Endothelial cell of umbilical vein (primary cell): ENCODE measurements around the gene F2RL1. TPM values are rescaled to one million over a fixed set of nuclear protein-coding genes. Genes with fewer than 3 reads are reported as not detected.

Experiments
- BruUV-seq: library from RNA; stranded (reverse); fragments of 400-500 nt; replicated peaks from 2 replicates; lab custom pipeline; 2021; lab: Mats Ljungman, UMichigan
- CTCF ChIA-PET: fragments of 300-600, 350-600 bp; sonication (Branson Sonifier 250); formaldehyde crosslinking; loops from one replicate; lab custom pipeline; 2021; ENCODE audit warnings: antibody characterized with exemption, inconsistent platforms; lab: Charles Lee
- POLR2A ChIA-PET: fragments of 300-600, 350-600 bp; sonication (Branson Sonifier 250); formaldehyde crosslinking; loops from one replicate; lab custom pipeline; 2021; ENCODE audit warnings: antibody characterized with exemption, inconsistent platforms; lab: Charles Lee
- DNase-seq: peaks from one replicate; pipeline ENCODE4 v3.0.0-alpha.2; 2011; ENCODE audit warnings: low read depth, low spot score
- FAIRE-seq: peaks from 2 replicates; lab custom pipeline; 2011; peaks lifted over from hg19 to GRCh38; lab: Jason Lieb, UNC
- H2AFZ ChIP-seq: 2 replicates; pipeline ENCODE4 v1.6.0; 2012; ENCODE audit warnings: low read depth, low read length, control low read depth, inconsistent platforms
- H3K27ac ChIP-seq: 2 replicates; pipeline ENCODE4 v1.5.1; 2011; ENCODE audit warnings: low read depth, mild to moderate bottlenecking, control low read depth, low read length, moderate library complexity; ENCODE audit not compliant: insufficient read depth
- H3K27me3 ChIP-seq, 2 experiments: 2 replicates each; pipeline versions ENCODE4 v1.6.0 to v1.6.1; 2011; ENCODE audit warnings: low read length in 2 of 2, mixed read lengths in 1 of 2; ENCODE audit not compliant: control insufficient read depth in 2 of 2, insufficient read depth in 2 of 2
- H3K36me3 ChIP-seq, 2 experiments: 2 replicates in 1 of 2; 3 replicates in 1 of 2; pipeline ENCODE4 v1.5.1; 2011; ENCODE audit warnings: low read length in 2 of 2, mild to moderate bottlenecking in 1 of 2, moderate library complexity in 1 of 2; ENCODE audit not compliant: control insufficient read depth in 2 of 2, insufficient read depth in 2 of 2; ENCODE audit errors: extremely low read depth in 1 of 2
- H3K4me1 ChIP-seq: 3 replicates; pipeline ENCODE4 v1.5.1; 2011; ENCODE audit warnings: mild to moderate bottlenecking, low read length; ENCODE audit not compliant: control insufficient read depth, insufficient read depth; ENCODE audit errors: extremely low read depth
- H3K4me2 ChIP-seq: 2 replicates; pipeline ENCODE4 v1.6.1; 2011; ENCODE audit warnings: low read length, control low read depth, mixed read lengths; ENCODE audit not compliant: insufficient read depth
- H3K4me3 ChIP-seq, 3 experiments: fragments of 200-600 bp in 1 of 3; sonication (generic), shearing (Covaris generic) in 1 of 3; replicated peaks in 1 of 3; 2 replicates each; pipeline ENCODE4 v1.5.1; 2011 to 2016; ENCODE audit warnings: control low read depth in 3 of 3, low read length in 3 of 3, mild to moderate bottlenecking in 2 of 3, inconsistent platforms in 1 of 3, low read depth in 1 of 3, moderate library complexity in 1 of 3; ENCODE audit not compliant: insufficient read depth in 1 of 3
- H3K79me2 ChIP-seq: 2 replicates; pipeline ENCODE4 v1.6.0; 2012; ENCODE audit warnings: low read length, inconsistent platforms; ENCODE audit not compliant: control insufficient read depth, insufficient read depth
- H3K9ac ChIP-seq: replicated peaks from 2 replicates; pipeline ENCODE3; 2011; ENCODE audit warnings: low read length, control low read depth; ENCODE audit not compliant: insufficient read depth; ENCODE audit errors: extremely low read depth
- H3K9me1 ChIP-seq: replicated peaks from 3 replicates; pipeline ENCODE4 v1.6.0; 2011; ENCODE audit warnings: mild to moderate bottlenecking, low read length; ENCODE audit not compliant: control insufficient read depth, insufficient read depth; ENCODE audit errors: extremely low read depth
- H3K9me3 ChIP-seq: replicated peaks from 2 replicates; pipeline ENCODE4 v1.5.1; 2012; ENCODE audit warnings: low read length, inconsistent platforms; ENCODE audit not compliant: control insufficient read depth, insufficient read depth
- H4K20me1 ChIP-seq: replicated peaks from 2 replicates; pipeline ENCODE3; 2011; ENCODE audit warnings: mild to moderate bottlenecking, low read length; ENCODE audit not compliant: control insufficient read depth, insufficient read depth; ENCODE audit errors: extremely low read depth
- EZH2 ChIP-seq: IDR thresholded peaks from 2 replicates; pipeline ENCODE4 v1.6.1; 2012; ENCODE audit warnings: borderline replicate concordance, low read depth, mild to moderate bottlenecking, moderate library complexity, low read length, inconsistent platforms; ENCODE audit not compliant: severe bottlenecking
- FOS ChIP-seq: IDR thresholded peaks from 2 replicates; pipeline ENCODE4 v1.6.1; 2011; ENCODE audit warnings: mild to moderate bottlenecking, low read length, moderate library complexity, borderline replicate concordance; ENCODE audit not compliant: insufficient read depth
- GATA2 ChIP-seq: IDR thresholded peaks from 2 replicates; pipeline ENCODE4 v1.7.0; 2011; ENCODE audit warnings: low read depth, mild to moderate bottlenecking, moderate library complexity, mixed read lengths, low read length; ENCODE audit not compliant: insufficient read length, insufficient read depth
- JUN ChIP-seq: IDR thresholded peaks from 2 replicates; pipeline ENCODE4 v1.6.1; 2011; ENCODE audit warnings: borderline replicate concordance, low read depth; ENCODE audit not compliant: insufficient read length, insufficient read depth
- MYC ChIP-seq: IDR thresholded peaks from one replicate; pipeline ENCODE4 v1.6.1; 2011; ENCODE audit warnings: mild to moderate bottlenecking, low read depth, low read length
- POLR2A ChIP-seq: IDR thresholded peaks from 2 replicates; pipeline ENCODE4 v1.6.1; 2012; ENCODE audit warnings: low read depth, mild to moderate bottlenecking, control low read depth, low read length
- POLR2AphosphoS5 ChIP-seq: IDR thresholded peaks from 2 replicates; pipeline ENCODE4 v1.6.1; 2012; ENCODE audit warnings: low read depth, mild to moderate bottlenecking, control low read depth, low read length, moderate library complexity; ENCODE audit not compliant: insufficient read depth
- dilution Hi-C: fragments of 300-500 bp; cut with MboI; formaldehyde crosslinking; loops from one replicate; pipeline ENCODE4 v1.15.0; 2019; ENCODE audit warnings: low sequenced_read_pairs; ENCODE audit not compliant: extremely low pct_ligation_motif_present
- intact Hi-C: fragments of 100-400 bp; cut with micrococcal nuclease; formaldehyde crosslinking; loops from one replicate; pipeline ENCODE4 v1.10.0; 2022
- polyA plus RNA-seq, 4 experiments: library from polyadenylated mRNA; depleted of rRNA in 3 of 4; stranded (reverse) in 3 of 4; unstranded in 1 of 4; fragments of >200 nt; gene quantifications; 2 replicates each; pipeline versions ENCODE4 v1.2.1 to v1.2.3, GENCODE V29; 2011 to 2012; ENCODE audit warnings: missing spikeins in 1 of 4
- total RNA-seq: library from RNA; stranded (reverse); gene quantifications from 2 replicates; pipeline ENCODE4 v1.2.3, GENCODE V29; 2021
- TF ChIP-seq, protein P1 (sequence below), 2 donors: IDR thresholded peaks; 1 replicate in 1 of 2; 2 replicates in 1 of 2; pipeline ENCODE4 v1.5.1; 2011; ENCODE audit warnings: low read length in 2 of 2, mild to moderate bottlenecking in 2 of 2, moderate library complexity in 2 of 2, control low read depth in 1 of 2, inconsistent platforms in 1 of 2, low read depth in 1 of 2; ENCODE audit not compliant: insufficient read depth in 1 of 2; ENCODE audit errors: extremely low read depth in 1 of 2
- TF ChIP-seq, protein P2 (sequence below): IDR thresholded peaks from 2 replicates; pipeline ENCODE4 v1.6.1; 2011; ENCODE audit not compliant: insufficient read depth, insufficient read length

The F2RL1 gene
- total and polyA plus RNA-seq, 2 donors (not counting 3 experiments of a cell fraction or from before 2014, with no cell fraction given), result 21.8 to 21.9 TPM

DNA sequence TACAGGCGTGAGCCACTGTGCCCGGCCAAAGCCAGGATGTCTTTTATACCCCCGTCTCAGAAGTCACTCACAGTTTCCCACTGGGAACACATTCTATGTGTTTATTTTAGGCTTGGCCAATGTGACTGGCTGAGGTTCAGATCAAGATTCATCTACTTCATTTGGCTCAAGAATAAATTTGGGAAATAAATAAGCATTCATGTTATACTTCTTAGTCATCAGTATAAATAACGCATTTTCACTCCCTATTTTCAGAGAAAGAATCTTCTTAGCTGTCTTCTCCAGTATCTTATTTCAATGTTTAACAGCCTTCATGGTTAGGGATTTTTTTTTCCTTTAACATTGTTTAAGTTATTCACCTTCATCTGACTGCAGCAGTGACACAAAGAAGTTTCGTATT lies 42.8 kb downstream of the F2RL1 start:
- H2AFZ ChIP-seq, result no peak overlapping the region
- no peak overlapping the region for H3K27ac ChIP-seq
- no peaks in the 10 kb centered on the region for H3K9me3 ChIP-seq
- TF ChIP-seq POLR2A (no peak), POLR2AphosphoS5 (no peak)
- intact Hi-C loops (loop anchor here (10.0 kb wide), 2 partner anchors 773 to 1293 kb away; partner anchors contain the start of gene OTP), dilution Hi-C loops (no loop called here)
- H3K27me3 ChIP-seq, result no peaks in the 10 kb centered on the region
- H3K79me2 ChIP-seq, result no peaks in the 10 kb centered on the region
- H3K36me3 ChIP-seq, result no peaks in the 10 kb centered on the region
- no peak overlapping the region for H3K4me2 ChIP-seq
- ChIA-PET POLR2A (no interaction called here), CTCF (interaction anchor here (2.9 kb wide), 1 partner anchor 87 kb away, joined by 9 read pairs; no protein-coding TSS in a partner anchor)
- FAIRE-seq, result no peak
- H3K9me1 ChIP-seq, result no peaks in the 10 kb centered on the region
- no peak overlapping the region for H3K4me3 ChIP-seq
- no peaks in the 10 kb centered on the region for H3K4me1 ChIP-seq
- no TSS peak for BruUV-seq
- no peaks in the 10 kb centered on the region for H4K20me1 ChIP-seq
- no peak for DNase-seq
- H3K9ac ChIP-seq, result no peak overlapping the region

DNA sequence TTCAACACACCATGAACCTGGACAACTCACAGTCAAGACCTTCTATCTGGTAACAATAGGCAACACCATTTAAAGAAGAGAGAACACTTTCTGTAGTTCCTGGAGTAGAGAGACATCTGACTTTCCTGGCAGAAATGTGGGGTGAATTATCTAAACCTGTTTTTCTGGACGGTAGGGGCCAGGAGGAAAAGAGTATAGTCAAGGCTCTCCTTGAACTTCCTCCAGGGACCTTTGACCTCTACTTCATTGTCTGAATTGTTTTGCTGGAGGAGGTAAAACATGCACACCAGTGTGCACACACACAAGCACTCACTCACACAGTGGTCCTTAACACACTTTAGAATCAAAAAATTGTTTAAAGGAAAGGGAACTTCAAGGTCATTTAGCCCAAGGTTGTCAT lies 44.2 kb downstream of the F2RL1 start:
- TF ChIP-seq POLR2A, result no peak
- TF ChIP-seq POLR2AphosphoS5, result no peak
- TF ChIP-seq, protein P1, sequence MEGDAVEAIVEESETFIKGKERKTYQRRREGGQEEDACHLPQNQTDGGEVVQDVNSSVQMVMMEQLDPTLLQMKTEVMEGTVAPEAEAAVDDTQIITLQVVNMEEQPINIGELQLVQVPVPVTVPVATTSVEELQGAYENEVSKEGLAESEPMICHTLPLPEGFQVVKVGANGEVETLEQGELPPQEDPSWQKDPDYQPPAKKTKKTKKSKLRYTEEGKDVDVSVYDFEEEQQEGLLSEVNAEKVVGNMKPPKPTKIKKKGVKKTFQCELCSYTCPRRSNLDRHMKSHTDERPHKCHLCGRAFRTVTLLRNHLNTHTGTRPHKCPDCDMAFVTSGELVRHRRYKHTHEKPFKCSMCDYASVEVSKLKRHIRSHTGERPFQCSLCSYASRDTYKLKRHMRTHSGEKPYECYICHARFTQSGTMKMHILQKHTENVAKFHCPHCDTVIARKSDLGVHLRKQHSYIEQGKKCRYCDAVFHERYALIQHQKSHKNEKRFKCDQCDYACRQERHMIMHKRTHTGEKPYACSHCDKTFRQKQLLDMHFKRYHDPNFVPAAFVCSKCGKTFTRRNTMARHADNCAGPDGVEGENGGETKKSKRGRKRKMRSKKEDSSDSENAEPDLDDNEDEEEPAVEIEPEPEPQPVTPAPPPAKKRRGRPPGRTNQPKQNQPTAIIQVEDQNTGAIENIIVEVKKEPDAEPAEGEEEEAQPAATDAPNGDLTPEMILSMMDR (IDR thresholded peaks at IDR 0.05; ENCODE audit: extremely low read depth in 1 of 2, insufficient read depth in 1 of 2, low read depth in 1 of 2, low read length in 2 of 2), result no peak
- TF ChIP-seq GATA2, result no peak
- TF ChIP-seq, protein P2, sequence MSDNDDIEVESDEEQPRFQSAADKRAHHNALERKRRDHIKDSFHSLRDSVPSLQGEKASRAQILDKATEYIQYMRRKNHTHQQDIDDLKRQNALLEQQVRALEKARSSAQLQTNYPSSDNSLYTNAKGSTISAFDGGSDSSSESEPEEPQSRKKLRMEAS, result no peak
- TF ChIP-seq EZH2, result no peak
- no peak for TF ChIP-seq JUN
- no peak for TF ChIP-seq MYC
- no peak for TF ChIP-seq FOS
- DNase-seq (no peak), FAIRE-seq (no peak)
- ChIA-PET CTCF (no interaction called here), POLR2A (no interaction called here)
- Histone ChIP-seq H3K79me2 (no peaks in the 10 kb centered on the region), H3K9me3 (no peaks in the 10 kb centered on the region), H3K4me1 (no peaks in the 10 kb centered on the region), H3K9me1 (no peaks in the 10 kb centered on the region), H2AFZ (no peak overlapping the region), H3K4me3 (no peak overlapping the region), H3K27me3 (no peaks in the 10 kb centered on the region), H3K9ac (no peak overlapping the region), H3K4me2 (no peak overlapping the region), H3K36me3 (no peaks in the 10 kb centered on the region), H3K27ac (no peak overlapping the region), H4K20me1 (no peaks in the 10 kb centered on the region)
- no TSS peak for BruUV-seq
- intact Hi-C loops, result loop anchor here (10.0 kb wide), 2 partner anchors 772 to 1292 kb away; partner anchors contain the start of gene OTP
- dilution Hi-C loops, result no loop called here
